SW 1271 (cell line): Measurements from ENCODE around the gene PICK1.
"Not testable (repeated sequence)": the region's sequence is repeated elsewhere in the genome, so short reads cannot be mapped to it uniquely, and the experiment has no call there.

Source experiments
- DNase-seq, 2 experiments: peaks; one replicate each; lab custom pipeline; 2025; lab: John Stamatoyannopoulos, UW

Gene PICK1

DNA sequence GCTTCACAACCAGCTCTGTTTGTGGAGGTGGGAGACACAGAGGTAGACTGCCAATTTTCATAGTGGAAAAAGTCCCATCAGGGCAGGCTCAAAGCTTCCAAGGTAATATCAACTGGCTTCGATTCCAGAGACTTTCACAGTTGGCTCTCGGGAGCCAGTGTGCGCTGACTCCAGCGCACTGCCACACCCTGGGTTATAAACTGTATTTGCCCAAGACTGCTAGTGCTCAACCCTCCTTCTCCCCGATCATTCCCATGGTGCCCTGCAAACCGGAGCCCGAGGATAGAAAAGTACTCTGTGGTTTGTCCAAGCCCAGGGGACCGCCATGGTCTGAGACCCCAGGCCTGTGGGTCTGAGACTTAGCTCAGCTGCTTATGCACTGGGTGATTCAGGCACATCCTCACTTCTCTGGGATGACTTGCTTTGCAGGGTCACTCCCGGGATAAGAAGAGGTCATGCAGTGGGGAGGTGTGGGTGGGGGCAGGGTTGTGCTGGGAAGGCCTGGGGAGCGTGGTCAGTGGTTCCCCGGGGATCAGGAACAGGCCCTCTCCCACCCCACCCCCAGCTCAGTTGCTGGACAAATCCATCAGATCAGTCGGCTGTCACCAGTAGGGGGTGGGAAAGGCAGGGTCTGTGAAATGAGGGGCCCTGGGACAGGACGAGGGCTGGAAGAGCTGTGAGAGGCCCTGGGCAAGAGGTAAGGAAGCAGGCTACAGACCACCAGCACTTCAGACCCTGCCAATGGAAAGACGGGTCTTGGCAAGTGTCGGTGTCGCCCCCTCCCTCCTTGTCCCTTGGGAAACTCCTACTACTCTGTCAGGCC lies 26.7 kb upstream of the PICK1 start:
- no peak for DNase-seq

DNA sequence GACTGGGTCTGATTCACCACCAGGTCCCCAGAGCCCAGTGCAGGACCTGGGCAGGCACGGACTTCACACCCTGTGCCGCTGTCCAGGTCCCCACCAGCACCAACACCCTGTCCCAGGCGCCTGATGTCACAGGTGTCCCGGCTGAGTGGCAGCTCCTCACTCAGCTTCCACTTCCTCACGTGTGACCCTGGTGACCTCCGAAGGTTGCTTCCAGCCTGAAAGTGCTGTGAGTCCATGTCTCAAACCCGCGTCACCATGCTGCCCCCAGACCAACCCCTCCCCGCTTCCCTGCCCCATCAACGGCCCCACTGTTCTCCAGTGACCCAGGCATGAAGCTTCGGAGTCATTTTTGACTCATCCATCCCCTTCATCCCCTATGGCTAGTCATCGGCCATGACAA lies 25.7 kb upstream of the PICK1 start:
- no peak for DNase-seq

DNA sequence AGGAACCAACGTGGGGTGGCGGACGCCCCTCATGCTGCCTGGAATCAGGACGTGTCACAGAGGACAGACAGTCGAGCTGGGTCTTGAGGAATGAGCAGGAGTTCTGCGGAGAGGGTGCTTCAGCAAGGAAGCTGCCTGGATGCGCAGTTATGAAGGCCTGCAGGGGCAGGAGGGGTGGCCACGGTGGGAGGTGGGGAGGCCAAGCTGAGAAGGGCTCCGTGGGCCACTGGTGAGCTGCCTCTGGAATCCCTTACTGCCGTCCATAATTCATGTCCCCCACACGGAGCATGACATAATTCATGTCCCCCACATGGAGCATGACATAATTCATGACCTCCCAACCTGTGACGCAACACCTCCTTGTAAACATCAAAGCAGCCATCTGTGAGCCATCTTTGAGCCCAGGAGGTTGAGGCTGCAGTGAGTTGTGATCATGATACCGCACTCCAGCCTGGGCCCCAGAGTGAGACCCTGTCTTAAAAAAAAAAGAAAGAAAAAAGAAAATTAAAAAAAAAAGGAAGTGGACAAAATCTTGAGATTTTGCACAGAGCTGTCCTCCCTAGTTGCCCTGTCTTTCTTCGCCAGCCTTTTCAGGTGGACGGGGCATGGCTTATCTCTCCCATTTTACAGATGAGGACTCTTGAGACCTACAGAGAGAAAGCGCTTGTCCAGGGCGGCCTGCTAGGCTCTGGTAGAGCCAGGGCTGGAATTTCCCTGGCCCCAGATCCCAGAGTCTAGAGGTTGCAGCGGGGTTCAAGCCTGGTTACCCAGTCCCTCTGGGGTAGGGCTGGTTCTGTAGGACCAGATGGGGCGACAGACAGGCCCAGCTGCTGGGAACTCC lies 24.3 kb upstream of the PICK1 start:
- DNase-seq, result no peak

DNA sequence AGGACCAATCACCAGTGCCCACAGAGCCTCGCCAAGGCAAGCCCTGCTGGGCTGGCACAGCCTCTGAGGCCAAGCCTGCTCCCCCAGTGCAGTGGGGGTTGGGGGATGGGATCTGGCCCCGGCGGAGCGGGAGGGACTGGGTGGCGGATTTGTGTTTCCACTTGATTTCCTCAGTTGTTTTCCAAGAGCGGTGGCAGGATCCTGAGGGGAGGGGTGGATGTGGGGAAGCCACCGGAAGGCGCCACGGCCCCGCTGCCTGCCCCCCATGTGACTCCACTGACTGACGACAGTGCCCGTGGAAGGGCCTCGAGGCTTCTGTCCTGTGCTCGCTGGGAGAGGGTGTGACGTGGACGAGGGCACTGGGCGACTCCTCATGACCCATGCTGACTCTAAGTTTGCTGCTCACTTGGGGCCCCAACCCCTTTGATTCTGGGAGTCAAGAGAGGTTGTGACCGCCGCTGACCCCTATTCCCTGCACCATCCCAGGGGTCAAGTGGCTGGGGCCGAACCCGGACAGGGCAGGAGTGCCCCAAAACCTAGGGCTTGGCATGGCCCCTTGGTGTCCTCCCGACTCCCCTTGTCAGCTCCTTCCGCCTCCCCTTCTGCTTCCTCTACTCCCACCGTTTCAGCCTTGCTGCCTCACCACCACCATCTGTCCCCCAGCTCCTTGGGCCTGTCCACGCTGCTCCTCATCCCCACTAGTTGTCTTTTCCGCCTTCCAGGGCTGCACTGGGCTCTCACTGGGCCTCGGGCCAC lies 23.5 kb upstream of the PICK1 start:
- no peak for DNase-seq

DNA sequence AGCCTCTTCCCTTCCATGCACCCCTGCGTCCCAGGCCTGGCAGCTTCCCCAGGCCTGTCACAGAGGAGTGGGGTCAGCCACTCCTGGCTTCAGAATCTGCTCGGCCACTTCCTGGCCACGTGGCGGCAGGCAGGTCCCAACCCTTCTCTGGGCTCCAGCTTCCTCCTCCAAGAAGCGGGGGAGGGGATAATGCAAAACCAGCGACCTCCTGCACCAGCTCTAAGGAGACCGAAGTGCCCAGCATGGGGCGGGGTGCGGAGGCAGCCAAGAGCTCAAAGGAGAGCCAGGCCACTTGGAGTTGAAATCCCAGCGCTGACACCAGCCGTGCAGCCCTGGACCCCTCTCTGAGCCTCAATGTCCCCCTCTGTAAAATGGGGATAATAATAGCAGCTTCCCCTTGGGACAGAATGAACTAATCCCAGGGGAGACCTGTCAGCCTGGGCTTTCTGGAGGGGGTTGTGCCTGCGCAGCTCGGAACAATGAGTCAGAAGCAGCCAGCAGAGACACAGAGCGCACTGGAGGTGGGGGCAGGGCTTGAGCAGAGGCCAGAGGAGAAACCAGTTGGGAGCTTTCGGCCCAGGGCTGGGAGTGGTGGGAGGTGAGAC lies 22.8 kb upstream of the PICK1 start:
- no peak for DNase-seq

DNA sequence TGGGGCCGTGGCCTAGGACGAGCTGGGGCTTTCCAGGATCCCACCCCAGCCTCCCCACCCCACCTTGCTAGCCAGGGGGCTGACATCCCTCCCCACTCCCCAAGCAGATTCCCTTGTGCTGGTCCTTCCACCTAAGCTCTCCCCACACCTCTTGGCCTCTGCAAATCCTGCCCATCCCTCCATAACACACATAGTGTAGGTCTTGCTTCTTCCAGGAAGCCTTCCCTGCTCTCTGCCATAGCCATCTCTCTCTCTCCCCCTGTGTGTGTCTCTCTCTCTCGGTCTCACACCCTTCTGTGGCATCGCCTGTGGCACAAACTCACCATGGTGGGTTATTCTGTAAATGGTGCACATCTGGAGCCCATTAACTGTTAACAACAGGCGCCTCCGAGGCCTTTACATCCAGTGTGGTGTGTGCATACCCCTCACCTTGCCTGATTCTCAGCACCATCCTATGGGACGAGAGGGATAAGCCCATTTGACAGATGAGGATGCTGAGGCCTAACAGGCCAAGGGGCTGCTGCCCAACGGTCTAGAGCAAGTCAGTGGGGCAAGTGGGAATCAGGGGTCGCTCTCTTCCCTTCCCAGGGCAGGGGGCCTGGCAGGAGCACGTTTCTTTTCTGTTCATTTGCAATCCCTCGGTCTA lies 22.2 kb upstream of the PICK1 start:
- DNase-seq, result no peak

DNA sequence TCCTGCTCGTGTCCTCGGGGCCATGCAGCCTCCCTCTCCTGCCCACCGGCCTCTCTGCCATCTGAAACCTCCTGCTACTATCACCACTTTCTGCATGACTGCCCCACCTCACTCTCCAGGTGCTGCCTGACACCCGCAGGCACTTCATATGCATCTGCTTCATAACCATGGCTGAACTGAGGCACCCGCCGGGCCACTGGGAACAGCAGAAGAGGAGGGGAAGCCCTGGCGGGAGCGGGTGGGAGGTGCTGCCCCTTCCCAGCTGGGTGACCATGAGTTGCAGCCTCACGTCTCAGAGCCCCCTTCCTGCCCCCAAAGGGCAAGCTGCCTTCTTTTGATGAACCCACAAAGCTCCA lies 21.7 kb upstream of the PICK1 start:
- no peak for DNase-seq

DNA sequence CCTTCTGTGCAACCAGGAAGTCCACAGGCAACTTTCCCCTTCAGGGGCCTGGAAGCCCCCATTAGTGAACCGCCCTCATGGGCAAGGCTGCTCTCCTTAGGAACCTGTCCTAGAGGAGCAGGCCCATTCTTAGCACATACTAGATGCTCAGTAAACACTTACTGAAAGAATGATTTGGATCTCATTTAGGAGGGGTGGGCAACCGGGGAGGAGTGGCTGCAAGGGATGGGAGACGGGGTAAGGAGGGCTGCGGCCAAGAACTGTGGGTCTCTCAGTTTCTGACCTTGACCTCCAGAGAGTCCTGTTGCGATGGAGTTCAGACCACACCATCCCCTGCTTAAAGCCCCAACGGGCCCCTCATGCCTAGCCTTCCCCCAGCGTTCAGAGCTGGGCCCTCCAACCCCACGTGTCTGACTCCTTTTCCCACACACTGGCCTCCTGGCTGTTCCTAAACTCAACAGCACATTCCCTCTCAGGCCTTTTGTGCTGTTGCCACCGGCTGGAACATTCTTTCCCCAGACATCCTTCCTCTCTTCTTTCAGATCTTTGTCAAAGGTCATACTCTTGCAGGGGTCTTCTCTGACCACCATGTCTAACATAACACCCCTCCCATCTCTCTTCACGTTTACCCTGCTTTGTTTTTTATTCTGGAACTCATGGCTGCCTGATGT lies 20.7 kb upstream of the PICK1 start:
- DNase-seq, result no peak

DNA sequence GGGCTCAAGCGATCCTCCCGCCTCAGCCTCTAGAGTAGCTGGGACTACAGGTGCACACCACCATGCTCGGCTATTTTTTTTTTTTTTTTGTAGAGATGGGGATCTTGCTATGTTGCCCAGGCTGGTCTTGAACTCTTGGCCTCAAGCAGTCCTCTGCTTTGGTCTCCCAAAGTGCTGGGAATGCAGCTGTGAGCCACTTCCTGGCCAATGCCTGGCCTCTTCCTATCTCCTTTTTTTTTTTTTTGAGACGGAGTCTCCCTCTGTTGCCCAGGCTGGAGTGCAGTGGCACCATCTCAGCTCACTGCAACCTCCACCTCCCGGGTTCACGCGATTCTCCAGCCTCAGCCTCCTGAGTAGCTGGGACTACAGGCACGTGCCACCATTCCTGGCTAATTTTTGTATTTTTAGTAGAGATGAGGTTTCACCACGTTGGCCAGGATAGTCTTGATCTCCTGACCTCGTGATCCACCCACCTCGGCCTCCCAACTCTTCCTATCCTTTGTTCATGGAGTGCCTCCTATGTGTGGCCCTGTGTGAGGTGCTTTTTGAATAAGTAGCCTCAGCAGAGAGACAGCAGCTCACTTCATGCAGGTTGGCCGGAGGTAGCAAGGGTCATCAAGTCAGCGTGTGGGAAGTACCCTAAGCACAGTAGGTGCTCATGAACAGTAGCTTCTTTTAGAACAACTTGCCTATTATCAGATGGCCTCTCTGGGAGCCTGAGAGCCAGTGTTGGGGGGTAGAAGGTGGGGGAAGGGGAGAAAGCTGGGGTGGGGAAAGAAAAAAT lies 19.6 kb upstream of the PICK1 start:
- not testable (repeated sequence) for DNase-seq

DNA sequence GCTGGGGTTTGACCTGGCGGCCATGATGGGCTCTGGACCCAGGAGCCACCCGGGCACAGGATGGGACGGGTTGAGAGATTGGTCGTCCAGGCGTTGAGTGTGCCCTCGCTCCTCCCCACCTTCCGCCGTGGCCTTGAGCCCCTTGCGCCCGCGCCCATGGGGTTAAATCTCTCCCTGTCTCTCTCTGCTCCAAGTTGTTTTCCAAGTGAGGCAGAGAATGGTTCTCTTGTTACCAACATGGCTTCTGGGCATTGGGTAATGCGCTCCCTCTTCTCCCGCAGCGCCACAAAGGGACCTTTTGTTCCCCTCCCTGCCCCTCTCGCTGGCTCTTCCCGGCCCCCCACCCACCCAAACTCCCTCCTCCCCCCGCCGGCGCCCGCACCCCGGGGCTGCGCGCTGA lies 18.8 kb upstream of the PICK1 start:
- no peak for DNase-seq

DNA sequence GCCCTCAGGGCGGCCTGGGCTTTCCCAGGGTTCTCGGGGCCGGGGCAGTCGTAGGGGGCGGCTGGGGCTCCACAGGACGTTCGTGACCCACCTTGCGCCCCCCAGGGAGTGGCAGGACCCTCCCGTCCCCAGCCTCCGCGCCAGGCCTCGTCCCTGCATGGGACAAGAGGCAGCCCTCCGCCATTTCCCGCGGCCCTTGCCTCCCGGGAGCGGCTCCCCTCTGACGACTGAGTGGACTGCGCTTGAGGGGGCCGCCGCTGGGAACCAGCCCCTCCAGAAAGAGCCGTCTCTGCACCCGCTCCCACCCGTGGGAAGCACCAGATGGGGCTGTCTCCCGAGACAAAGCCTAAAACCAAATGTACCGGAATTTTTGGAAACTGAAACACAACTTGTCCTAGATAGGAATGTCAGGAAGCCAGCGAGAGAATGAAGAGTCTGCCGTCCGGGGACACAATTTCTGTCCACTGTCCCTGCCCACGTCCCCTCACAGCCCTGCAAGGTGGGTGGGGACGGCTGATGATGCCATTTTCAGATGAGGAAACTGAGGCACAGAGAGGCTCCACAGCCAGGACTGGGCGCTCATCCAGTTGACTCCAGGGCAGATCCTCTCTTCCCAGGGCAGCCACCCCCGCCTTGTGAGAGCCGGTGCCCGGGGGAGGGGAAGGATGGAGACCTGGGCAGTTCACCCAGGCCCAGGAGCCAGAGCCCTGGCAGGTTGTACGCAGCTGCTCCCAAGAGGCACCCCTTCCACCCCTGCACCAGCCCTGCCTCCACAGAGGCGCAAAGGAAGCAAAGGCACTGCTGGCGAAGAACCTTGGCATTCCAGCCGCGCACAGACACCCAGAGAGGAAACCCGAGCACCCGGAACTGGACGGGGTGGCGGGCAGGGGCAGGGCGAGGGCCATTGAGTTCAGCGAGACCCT lies 18.1 kb upstream of the PICK1 start:
- DNase-seq, result no peak

DNA sequence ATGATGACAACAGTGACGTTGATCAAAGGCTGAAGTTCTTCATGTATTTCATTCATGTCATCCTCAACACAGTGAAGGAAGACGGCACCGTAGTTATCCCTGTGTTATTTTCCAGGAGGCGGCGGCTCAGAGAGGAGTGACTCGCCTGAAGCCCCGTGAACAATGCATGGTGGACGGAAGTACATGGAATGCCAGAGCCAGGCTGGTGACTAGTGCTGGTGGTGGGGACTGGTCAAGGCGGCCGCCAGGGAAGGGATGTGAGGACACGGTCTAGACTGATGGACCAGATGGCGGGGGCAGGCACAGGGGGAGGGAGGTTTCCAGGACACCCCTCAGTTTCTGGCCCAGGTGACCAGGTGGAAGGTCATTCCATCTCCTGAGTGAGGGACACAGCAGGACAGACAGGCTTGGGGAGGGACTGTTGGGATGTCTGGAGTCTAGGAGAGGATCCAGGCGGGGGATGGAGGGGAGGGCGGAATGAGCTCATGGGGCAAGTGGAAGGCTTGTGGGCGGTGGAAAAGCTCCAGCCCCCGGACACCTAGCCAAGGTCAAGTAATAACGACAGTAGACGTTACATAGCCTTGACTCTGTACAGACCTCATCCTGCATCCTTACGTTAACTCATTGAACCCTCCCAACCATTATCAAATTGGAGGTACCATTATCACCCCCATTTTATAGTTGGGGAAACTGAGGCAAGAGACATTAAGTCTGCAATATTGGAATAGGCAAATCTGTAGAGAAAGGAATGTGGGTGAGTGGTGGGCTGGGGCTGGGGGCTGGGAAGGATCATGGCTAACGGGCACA lies 16.0 kb upstream of the PICK1 start:
- no peak for DNase-seq

DNA sequence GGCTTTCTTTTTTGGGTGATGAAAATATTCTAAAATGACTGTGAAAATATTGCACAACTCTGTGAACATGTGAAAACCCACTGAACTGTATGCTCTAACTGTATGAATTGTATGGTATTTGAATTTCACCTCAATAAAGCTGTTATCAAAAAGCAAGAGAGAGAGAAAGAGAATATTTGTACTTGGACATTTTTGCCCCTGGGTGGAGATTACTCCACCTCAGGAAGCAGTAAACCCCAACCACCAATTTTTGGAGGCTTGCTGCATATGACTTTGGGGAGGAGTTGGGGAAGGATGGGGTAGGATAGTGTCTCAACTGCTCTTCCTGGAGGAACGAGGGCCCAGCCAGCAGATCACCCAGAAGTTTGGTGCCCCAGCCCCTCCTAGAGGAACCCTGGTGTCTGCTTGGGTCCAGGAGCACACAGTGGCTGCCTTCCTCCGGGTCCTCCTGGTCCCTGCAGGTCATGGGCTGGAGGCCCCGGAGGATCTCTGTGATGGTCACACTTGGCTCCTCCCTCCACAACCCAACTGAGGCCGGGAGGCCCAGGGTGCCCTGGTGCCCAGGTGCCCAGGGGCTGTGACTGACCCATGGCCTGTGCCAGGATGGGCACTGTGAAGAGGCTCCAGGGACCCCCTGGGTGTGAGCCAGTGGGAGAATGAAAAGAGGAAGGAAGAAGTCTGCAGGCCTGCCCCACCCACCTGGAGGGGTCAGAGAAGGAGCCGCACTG lies 15.3 kb upstream of the PICK1 start:
- DNase-seq, result no peak

DNA sequence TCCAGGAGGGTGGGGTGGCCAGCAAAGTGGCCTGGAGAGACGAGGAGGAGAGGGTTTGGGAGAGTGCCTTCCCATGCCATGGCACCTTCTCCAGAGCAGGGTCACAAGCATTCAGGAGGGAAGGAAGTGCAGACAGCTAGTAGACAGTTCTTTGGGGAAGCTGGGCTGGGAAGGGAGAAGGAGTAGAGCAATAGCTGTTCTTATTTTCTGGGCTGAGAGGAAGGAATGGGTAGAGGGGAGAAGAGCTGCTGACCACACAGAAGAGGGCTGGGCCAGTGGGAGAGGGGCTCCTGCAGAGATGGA lies 14.8 kb upstream of the PICK1 start:
- DNase-seq, result no peak

DNA sequence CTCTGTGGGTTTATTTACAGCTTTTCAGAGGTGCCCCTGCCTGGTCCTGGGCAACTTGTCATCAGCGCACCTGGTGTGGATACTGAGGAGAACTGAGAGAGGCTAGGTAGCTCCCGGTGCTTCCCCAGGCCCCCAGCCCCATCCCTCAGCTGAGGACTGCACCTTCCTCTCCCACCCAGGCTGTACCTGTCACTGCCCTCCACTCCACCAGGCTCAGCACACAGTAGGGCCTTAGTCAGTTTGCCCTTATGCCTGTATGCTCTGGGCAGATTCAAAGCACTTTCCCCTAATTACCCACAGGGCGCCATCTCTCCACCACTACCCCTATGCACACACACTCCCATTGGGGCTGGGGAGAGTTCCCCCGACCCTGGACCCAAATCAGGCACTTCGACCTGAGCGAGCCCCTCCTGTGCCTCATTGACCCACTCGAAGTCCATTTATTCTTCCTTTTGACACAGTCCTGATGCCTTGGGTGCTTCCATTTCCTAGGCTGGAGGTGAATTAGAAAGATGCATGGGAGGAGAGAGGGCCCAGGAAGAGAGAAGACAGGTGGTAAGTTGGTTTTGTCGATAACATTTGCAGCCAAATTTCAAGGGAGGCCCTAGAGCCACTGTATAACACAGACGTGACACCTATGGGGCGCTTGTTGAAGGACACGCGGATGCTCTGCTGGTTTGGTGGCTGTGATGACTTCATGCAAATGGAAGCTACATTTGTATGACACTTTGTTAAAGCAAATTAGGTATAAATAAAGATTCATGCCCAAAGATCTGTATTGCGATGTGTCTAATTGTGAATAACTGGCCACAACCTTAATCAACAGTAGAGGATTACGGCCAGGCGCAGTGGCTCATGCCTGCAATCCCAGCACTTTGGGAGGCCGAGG lies 13.8 kb upstream of the PICK1 start:
- DNase-seq, result no peak

DNA sequence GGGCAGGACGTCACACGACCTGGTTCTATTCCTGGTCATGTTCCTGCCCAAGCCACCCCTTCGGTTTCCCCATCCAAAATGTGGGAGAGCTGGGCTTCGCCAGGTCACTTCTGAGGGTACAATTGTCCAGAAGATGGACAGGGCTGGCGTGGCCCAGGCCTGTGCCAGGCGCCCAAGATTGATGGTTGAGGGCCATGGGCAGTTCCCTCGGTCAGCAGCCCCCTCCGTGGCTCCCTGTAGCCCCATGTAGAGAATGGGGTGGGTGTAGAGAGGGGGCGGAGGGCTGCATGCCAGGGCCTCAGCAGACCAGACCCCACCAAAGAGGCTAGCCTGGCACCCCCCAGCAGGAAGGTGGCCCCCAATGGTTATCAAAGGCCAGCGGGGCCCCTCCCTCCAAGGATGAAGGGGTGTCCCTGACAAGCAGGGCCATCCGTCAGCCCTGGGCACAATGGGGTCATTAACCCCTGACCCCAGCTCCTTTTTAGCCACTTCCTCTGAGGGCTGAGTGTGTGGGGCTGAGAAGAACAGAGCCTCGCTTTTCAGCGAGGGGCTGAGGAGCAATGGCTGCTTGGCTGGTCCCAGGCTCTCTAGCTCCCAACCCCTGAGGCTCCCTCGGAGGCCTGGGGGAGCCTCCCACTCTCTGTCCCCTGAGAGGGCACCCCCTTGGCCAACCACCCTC lies 11.0 kb upstream of the PICK1 start:
- no peak for DNase-seq
